ENCODE measurements around the gene HIVEP1.

DNA sequence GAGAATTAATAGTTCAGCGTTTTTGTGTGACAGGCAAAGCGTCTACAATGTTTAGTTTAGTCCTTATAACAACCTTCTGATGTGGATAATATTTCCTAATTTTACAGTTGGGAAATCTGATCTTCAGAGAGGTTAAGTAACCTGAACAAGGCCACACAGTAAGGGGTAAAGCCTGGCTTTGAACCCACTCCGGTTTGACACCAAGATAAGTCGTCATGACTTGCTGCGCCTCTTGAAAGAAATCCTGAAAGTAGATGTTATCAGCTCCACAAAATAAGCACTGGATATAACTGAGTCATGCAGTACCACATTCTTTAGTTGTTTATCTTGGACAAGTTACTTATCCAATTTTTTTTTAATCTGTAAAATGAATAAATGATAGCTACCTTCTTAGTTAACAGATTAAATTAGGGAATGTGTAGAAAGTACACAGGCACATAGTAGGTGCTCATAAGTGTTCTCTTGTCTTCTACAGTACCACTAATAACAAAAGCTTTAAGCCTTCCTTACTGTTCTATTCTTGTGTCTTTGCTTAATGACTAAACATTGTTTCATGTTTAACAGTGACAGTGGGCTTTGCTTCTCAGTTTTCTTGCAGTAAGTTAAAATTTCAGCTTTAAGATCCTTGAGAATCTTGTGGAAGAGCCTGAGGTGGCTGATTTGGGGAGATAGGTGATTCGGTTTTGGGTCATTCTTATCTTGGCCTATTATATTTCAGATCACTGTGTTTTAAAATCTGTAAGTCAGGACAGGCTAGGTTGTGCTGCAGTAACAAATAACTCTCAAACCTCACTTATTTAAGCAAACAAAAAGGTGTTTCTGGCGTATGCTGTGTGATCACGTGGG, 2.1 kb downstream of the HIVEP1 start:
- TF ChIP-seq, protein P1, sequence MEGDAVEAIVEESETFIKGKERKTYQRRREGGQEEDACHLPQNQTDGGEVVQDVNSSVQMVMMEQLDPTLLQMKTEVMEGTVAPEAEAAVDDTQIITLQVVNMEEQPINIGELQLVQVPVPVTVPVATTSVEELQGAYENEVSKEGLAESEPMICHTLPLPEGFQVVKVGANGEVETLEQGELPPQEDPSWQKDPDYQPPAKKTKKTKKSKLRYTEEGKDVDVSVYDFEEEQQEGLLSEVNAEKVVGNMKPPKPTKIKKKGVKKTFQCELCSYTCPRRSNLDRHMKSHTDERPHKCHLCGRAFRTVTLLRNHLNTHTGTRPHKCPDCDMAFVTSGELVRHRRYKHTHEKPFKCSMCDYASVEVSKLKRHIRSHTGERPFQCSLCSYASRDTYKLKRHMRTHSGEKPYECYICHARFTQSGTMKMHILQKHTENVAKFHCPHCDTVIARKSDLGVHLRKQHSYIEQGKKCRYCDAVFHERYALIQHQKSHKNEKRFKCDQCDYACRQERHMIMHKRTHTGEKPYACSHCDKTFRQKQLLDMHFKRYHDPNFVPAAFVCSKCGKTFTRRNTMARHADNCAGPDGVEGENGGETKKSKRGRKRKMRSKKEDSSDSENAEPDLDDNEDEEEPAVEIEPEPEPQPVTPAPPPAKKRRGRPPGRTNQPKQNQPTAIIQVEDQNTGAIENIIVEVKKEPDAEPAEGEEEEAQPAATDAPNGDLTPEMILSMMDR (conservative IDR thresholded peaks at IDR 0.05; ENCODE audit: low read depth, low read length) = no peak
- no peak for TF ChIP-seq EZH2 (IDR thresholded peaks at IDR 0.05; ENCODE audit: low read length, unreplicated experiment)
- no peak for TF ChIP-seq EZH2phosphoT487 (IDR thresholded peaks at IDR 0.05; ENCODE audit: borderline replicate concordance, low read length)
